Panc1 (cell line): ENCODE results near the gene PRCC.

Source experiments
- POLR2AphosphoS5 ChIP-seq: IDR thresholded peaks from 2 replicates; pipeline ENCODE4 v1.6.1; 2012; ENCODE audit warnings: mild to moderate bottlenecking, low read depth, low read length, moderate library complexity
- SIN3A ChIP-seq: IDR thresholded peaks from 2 replicates; pipeline ENCODE4 v1.6.1; 2012; ENCODE audit warnings: low read depth, mild to moderate bottlenecking, low read length, moderate library complexity, borderline replicate concordance; ENCODE audit not compliant: insufficient read depth
- TCF7L2 ChIP-seq: IDR thresholded peaks from 2 replicates; pipeline ENCODE4 v1.6.1; 2011; ENCODE audit warnings: mild to moderate bottlenecking, low read depth, low read length, inconsistent platforms
- TF ChIP-seq, protein P1 (sequence below): fragments of 450-650 bp; IDR thresholded peaks from 2 replicates; pipeline ENCODE4 v1.5.1; 2017; ENCODE audit warnings: mild to moderate bottlenecking
- TF ChIP-seq, protein P2 (sequence below), 2 experiments: IDR thresholded peaks; 2 replicates each; pipeline ENCODE4 v1.6.1; 2011 to 2012; ENCODE audit warnings: low read depth in 2 of 2, control low read depth in 1 of 2, low read length in 1 of 2, mild to moderate bottlenecking in 1 of 2, moderate library complexity in 1 of 2; ENCODE audit not compliant: insufficient read depth in 1 of 2

DNA sequence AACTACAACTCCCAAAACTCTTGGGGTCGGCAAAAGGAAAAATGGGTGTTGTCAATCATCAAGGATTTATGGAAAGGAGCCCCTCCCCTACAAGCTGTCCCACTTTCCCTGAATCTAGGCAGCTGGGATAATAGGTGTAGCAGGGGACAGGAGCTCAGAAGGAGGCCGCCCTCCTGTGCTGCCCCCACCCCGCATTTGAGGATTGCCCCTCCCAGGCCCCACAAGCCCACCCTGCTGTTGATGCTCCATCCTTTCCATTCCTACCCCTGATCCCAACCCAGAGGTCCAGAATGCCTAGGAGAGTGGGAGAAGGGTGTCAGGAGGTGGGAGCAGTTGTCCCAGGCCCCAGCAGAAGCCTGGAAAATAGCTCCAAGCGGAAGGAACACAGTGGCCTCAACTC, 24.5 kb upstream of the PRCC start:
- TF ChIP-seq, protein P1, sequence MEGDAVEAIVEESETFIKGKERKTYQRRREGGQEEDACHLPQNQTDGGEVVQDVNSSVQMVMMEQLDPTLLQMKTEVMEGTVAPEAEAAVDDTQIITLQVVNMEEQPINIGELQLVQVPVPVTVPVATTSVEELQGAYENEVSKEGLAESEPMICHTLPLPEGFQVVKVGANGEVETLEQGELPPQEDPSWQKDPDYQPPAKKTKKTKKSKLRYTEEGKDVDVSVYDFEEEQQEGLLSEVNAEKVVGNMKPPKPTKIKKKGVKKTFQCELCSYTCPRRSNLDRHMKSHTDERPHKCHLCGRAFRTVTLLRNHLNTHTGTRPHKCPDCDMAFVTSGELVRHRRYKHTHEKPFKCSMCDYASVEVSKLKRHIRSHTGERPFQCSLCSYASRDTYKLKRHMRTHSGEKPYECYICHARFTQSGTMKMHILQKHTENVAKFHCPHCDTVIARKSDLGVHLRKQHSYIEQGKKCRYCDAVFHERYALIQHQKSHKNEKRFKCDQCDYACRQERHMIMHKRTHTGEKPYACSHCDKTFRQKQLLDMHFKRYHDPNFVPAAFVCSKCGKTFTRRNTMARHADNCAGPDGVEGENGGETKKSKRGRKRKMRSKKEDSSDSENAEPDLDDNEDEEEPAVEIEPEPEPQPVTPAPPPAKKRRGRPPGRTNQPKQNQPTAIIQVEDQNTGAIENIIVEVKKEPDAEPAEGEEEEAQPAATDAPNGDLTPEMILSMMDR: no peak
- 0 out of 2 replicates have a peak, but pooled peaks have one; percentile 2 for TF ChIP-seq POLR2AphosphoS5
- no peak for TF ChIP-seq SIN3A
- no peak for TF ChIP-seq TCF7L2
- TF ChIP-seq, protein P2, sequence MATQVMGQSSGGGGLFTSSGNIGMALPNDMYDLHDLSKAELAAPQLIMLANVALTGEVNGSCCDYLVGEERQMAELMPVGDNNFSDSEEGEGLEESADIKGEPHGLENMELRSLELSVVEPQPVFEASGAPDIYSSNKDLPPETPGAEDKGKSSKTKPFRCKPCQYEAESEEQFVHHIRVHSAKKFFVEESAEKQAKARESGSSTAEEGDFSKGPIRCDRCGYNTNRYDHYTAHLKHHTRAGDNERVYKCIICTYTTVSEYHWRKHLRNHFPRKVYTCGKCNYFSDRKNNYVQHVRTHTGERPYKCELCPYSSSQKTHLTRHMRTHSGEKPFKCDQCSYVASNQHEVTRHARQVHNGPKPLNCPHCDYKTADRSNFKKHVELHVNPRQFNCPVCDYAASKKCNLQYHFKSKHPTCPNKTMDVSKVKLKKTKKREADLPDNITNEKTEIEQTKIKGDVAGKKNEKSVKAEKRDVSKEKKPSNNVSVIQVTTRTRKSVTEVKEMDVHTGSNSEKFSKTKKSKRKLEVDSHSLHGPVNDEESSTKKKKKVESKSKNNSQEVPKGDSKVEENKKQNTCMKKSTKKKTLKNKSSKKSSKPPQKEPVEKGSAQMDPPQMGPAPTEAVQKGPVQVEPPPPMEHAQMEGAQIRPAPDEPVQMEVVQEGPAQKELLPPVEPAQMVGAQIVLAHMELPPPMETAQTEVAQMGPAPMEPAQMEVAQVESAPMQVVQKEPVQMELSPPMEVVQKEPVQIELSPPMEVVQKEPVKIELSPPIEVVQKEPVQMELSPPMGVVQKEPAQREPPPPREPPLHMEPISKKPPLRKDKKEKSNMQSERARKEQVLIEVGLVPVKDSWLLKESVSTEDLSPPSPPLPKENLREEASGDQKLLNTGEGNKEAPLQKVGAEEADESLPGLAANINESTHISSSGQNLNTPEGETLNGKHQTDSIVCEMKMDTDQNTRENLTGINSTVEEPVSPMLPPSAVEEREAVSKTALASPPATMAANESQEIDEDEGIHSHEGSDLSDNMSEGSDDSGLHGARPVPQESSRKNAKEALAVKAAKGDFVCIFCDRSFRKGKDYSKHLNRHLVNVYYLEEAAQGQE (IDR thresholded peaks at IDR 0.05; ENCODE audit: insufficient read depth in 1 of 2, low read depth in 2 of 2, low read length in 1 of 2): no peak
